ENCODE measurements around the gene GORASP2. TPM values are rescaled to one million over a fixed set of nuclear protein-coding genes. Genes with fewer than 3 reads are reported as not detected.

GORASP2 gene
- polyA plus RNA-seq, 1 of the 3 experiments (the other 2 are of a cell fraction): 127 TPM

- peaks cover 18% of the 10 kb centered on the region for H3F3A ChIP-seq (replicated peaks; ENCODE audit: insufficient read depth)
- H3K79me2 ChIP-seq (ENCODE audit: insufficient read depth): no peaks in the 10 kb centered on the region
- DNase-seq: no peak
- no peak overlapping the region for H2AFZ ChIP-seq (ENCODE audit: low read depth)
- H3K27ac ChIP-seq (ENCODE audit: low read depth in 2 of 2, low read length in 1 of 2): peak overlapping the region in 1 of 2 experiments; percentile 54; a peak in 1 of 4 replicates
- WGBS (ENCODE audit: low lambda C conversion rate): 70% methylated on average over 3 of the region's 5 CpGs
- no peaks in the 10 kb centered on the region for H4K20me1 ChIP-seq (ENCODE audit: insufficient read depth)
- H3K9me3 ChIP-seq: no peaks in the 10 kb centered on the region
- no peak overlapping the region for H3K4me3 ChIP-seq (ENCODE audit: low read depth in 2 of 2, low read length in 1 of 2)
- ChIA-PET CTCF (interaction anchor here (0.7 to 5.3 kb wide), 6 partner anchors 9 to 1434 kb away, joined by 3 to 41 read pairs (median 4); partner anchors contain the start of gene GORASP2), POLR2A (no interaction called here)
- no peaks in the 10 kb centered on the region for H3K27me3 ChIP-seq (ENCODE audit: insufficient read depth)
- TF ChIP-seq FOSL2 (IDR thresholded peaks at IDR 0.05; ENCODE audit: borderline replicate concordance, low read depth) (0 out of 2 replicates have a peak, but pooled peaks have one; percentile 31), CTCF (IDR thresholded peaks at IDR 0.05) (peak; percentile 39; the same call in 1 of the 2 replicates), EZH2phosphoT487 (IDR thresholded peaks at IDR 0.05; ENCODE audit: borderline replicate concordance, low read depth) (no peak), NFIC (IDR thresholded peaks at IDR 0.05; ENCODE audit: borderline replicate concordance) (0 out of 2 replicates have a peak, but pooled peaks have one; percentile 0)
- TF ChIP-seq, protein P1, sequence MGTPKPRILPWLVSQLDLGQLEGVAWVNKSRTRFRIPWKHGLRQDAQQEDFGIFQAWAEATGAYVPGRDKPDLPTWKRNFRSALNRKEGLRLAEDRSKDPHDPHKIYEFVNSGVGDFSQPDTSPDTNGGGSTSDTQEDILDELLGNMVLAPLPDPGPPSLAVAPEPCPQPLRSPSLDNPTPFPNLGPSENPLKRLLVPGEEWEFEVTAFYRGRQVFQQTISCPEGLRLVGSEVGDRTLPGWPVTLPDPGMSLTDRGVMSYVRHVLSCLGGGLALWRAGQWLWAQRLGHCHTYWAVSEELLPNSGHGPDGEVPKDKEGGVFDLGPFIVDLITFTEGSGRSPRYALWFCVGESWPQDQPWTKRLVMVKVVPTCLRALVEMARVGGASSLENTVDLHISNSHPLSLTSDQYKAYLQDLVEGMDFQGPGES (IDR thresholded peaks at IDR 0.05; ENCODE audit: low read depth, low read length): no peak
- no peaks in the 10 kb centered on the region for H3K9me2 ChIP-seq
- no peaks in the 10 kb centered on the region for H3K36me3 ChIP-seq (replicated peaks in 1 of 2; ENCODE audit: control insufficient read depth in 1 of 2, insufficient read depth in 2 of 2, low read length in 1 of 2)
- no peak overlapping the region for H3K9ac ChIP-seq
- H3K4me1 ChIP-seq (ENCODE audit: control insufficient read depth in 1 of 2, insufficient read depth in 2 of 2, low read depth in 1 of 2, low read length in 1 of 2): peaks cover 0 to 8% of the 10 kb centered on the region in 2 experiments; a peak in 2 of 4 replicates
- H3K4me2 ChIP-seq: 0 out of 2 replicates have a peak overlapping the region, but pooled peaks have one; percentile 6
These were observed 43.8 kb upstream of the GORASP2 start for GRCh38 chr2:170885130-170885791.

DNA sequence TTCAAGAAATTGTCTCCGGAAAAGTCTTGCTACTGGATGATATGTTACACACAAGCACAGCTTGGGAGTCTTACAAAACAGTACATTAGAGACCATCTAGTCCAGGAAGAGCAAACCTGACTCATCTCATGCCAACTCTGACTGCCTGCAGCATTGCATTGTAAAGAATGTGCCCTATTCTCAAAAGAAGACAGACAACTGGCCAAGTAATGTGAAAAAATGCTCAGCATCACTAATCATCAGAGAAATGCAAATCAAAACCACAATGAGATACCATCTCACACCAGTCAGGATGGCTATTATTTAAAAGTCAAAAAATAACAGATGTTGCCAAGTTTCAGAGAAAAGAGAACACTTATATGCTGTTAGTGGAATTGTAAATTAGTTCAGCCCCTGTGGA is 42.7 kb upstream of the GORASP2 start:
- 0 out of 2 replicates have a peak overlapping the region, but pooled peaks have one; percentile 6 for H3K4me2 ChIP-seq
- CTCF ChIA-PET: interaction anchor here (5.3 kb wide), 1 partner anchor 14 kb away, joined by 41 read pairs; no protein-coding TSS in a partner anchor
- 8% methylated on average over 1 of the region's 1 CpG for WGBS (ENCODE audit: low lambda C conversion rate)
- TF ChIP-seq, protein P2, sequence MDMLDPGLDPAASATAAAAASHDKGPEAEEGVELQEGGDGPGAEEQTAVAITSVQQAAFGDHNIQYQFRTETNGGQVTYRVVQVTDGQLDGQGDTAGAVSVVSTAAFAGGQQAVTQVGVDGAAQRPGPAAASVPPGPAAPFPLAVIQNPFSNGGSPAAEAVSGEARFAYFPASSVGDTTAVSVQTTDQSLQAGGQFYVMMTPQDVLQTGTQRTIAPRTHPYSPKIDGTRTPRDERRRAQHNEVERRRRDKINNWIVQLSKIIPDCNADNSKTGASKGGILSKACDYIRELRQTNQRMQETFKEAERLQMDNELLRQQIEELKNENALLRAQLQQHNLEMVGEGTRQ (IDR thresholded peaks at IDR 0.05; ENCODE audit: borderline replicate concordance, low read depth, low read length): no peak
- TF ChIP-seq TAF1 (IDR thresholded peaks at IDR 0.05; ENCODE audit: borderline replicate concordance, low read depth, low read length): no peak
- no peak for TF ChIP-seq RFX5 (IDR thresholded peaks at IDR 0.05; ENCODE audit: low read length)
- TF ChIP-seq REST (IDR thresholded peaks at IDR 0.05; ENCODE audit: low read depth, low read length): no peak
- TF ChIP-seq GABPA (IDR thresholded peaks at IDR 0.05; ENCODE audit: low read depth): no peak
- TF ChIP-seq NRF1 (IDR thresholded peaks at IDR 0.05; ENCODE audit: low read depth, low read length): no peak
- TF ChIP-seq CTCF (IDR thresholded peaks at IDR 0.05): no peak
- no peak for TF ChIP-seq YY1 (IDR thresholded peaks at IDR 0.05; ENCODE audit: low read depth)
- TF ChIP-seq SIN3A (IDR thresholded peaks at IDR 0.05; ENCODE audit: borderline replicate concordance, low read depth, low read length): no peak

More for the DNA sequence above, 42.7 kb upstream of the GORASP2 start:
- Histone ChIP-seq H2AFZ (ENCODE audit: low read depth) (no peak overlapping the region), H3F3A (replicated peaks; ENCODE audit: insufficient read depth) (peaks cover 18% of the 10 kb centered on the region), H3K9me2 (no peaks in the 10 kb centered on the region), H3K4me1 (ENCODE audit: control insufficient read depth in 1 of 2, insufficient read depth in 2 of 2, low read depth in 1 of 2, low read length in 1 of 2) (peaks cover 0 to 8% of the 10 kb centered on the region in 2 experiments; a peak in 2 of 4 replicates), H3K9ac (no peak overlapping the region), H3K79me2 (ENCODE audit: insufficient read depth) (no peaks in the 10 kb centered on the region), H3K36me3 (replicated peaks in 1 of 2; ENCODE audit: control insufficient read depth in 1 of 2, insufficient read depth in 2 of 2, low read length in 1 of 2) (no peaks in the 10 kb centered on the region), H3K9me3 (no peaks in the 10 kb centered on the region), H3K4me3 (ENCODE audit: low read depth in 2 of 2, low read length in 1 of 2) (no peak overlapping the region), H4K20me1 (ENCODE audit: insufficient read depth) (no peaks in the 10 kb centered on the region), H3K27ac (ENCODE audit: low read depth in 2 of 2, low read length in 1 of 2) (peak overlapping the region in 1 of 2 experiments; percentile 54; a peak in 3 of 4 replicates), H3K27me3 (ENCODE audit: insufficient read depth) (no peaks in the 10 kb centered on the region)
- POLR2A ChIA-PET: no interaction called here
- DNase-seq: no peak
